NCI-H2227 (cell line): ENCODE results near the gene RAB22A.
"Not testable (repeated sequence)": the region's sequence is repeated elsewhere in the genome, so short reads cannot be mapped to it uniquely, and the experiment has no call there.

Experiments used
- DNase-seq: peaks from one replicate; lab custom pipeline; 2025; ENCODE audit not compliant: unreplicated experiment; lab: John Stamatoyannopoulos, UW

RAB22A gene

DNA sequence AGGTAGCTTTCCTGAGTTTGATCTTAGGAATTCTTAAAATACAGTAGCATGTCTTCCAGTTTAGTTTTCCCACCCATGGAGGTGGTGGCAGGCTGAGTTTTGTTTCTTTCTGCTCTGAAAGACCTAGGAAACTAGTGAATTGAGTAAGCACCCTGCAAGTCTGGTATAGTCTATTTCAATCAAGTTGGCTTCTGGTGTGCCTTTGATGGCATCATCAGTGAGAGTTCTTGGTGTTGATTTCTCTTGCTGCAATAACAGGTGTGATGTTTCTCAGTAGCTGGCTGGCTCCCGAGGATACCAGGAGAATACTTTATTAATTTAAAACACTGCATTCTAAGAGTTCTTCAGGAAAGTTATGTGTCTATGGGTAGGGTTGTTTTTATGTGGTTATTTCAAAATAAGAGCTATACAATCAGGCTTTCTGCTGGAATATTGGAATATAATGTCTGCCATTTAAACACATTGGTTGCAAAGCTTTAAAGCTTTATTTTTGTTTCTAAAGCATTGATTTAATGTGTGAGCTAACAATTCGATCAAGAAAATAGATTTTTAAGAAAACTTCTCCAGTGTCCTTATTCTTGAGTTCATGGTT is 98.5 kb downstream of the RAB22A start:
- DNase-seq: no peak

DNA sequence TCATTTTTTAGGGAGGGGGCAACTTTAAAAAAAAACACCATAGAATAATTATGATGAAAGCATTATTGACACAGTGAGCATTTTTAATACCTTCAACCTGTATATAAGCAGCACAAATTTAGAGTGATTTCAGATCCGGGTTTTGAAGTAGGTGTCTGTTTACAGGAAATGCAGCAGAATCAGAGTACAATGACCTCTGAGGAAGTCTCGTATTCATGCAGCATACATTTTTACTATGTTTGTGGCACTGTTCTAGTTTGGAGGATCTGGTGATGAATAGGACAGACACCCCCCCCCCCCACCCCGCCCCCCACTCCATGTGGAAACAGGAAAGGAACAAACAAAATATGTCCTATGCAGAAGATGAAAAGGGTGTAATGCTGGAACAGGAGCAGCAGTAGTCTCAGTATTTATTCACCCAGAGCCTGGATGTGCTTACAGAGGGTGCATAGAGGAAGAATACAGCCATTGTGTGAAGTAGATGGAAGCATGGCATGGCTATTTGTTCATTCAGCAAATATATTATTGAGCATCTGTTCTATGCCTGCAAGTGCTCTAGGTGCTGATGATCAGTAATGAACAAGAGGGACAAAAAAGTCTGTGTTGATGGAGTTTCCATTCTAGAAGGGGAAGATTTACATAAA is 99.2 kb downstream of the RAB22A start:
- DNase-seq: no peak

GRCh38 chr20:58414216-58414615 is 104.7 kb downstream of the RAB22A start:
- not testable (repeated sequence) for DNase-seq

- not testable (repeated sequence) for DNase-seq
These were observed 105.3 kb downstream of the RAB22A start for GRCh38 chr20:58414786-58415185.

GRCh38 chr20:58416057-58416456 is 106.5 kb downstream of the RAB22A start:
- no peak for DNase-seq

- DNase-seq: no peak
These were observed 107.3 kb downstream of the RAB22A start for GRCh38 chr20:58416835-58417234.
